K562 (cell line): Measurements from ENCODE around the gene COX4I2. TPM values are rescaled to one million over a fixed set of nuclear protein-coding genes. Genes with fewer than 3 reads are reported as not detected.

Experiments used
- ATF1 ChIP-seq, 2 experiments: fragments of 450-650 bp in 1 of 2; IDR thresholded peaks; 2 replicates each; pipeline ENCODE4 v1.6.1; 2016; ENCODE audit warnings: missing compliant biosample characterization in 1 of 2, missing genetic modification characterization in 1 of 2
- DMBX1 ChIP-seq: fragments of 250-450 bp; sonication (Bioruptor Pico); IDR thresholded peaks from 2 replicates; pipeline ENCODE4 v1.8.0; 2022; ENCODE audit warnings: inconsistent platforms, mild to moderate bottlenecking, moderate library complexity, borderline replicate concordance
- ELF1 ChIP-seq: fragments of 200-800 bp; sonication (Bioruptor generic); IDR thresholded peaks from 2 replicates; pipeline ENCODE4 v1.6.1; 2016; ENCODE audit warnings: missing genetic modification characterization, missing compliant biosample characterization
- HDAC3 ChIP-seq: fragments of 450-650 bp; IDR thresholded peaks from 2 replicates; pipeline ENCODE4 v1.6.1; 2018; ENCODE audit warnings: borderline replicate concordance, mild to moderate bottlenecking, moderate library complexity; ENCODE audit not compliant: partially characterized antibody
- HMG20A ChIP-seq: fragments of 450-650 bp; formaldehyde crosslinking; conservative IDR thresholded peaks from 2 replicates; pipeline ENCODE4 v1.4.0; 2020; ENCODE audit warnings: mild to moderate bottlenecking, mixed read lengths
- NBN ChIP-seq: fragments of 450-650 bp; IDR thresholded peaks from 2 replicates; pipeline ENCODE4 v1.6.1; 2016; ENCODE audit warnings: low read depth, mild to moderate bottlenecking
- POLR2B ChIP-seq: fragments of 450-650 bp; IDR thresholded peaks from 2 replicates; pipeline ENCODE4 v1.6.1; 2018; ENCODE audit warnings: low read depth; ENCODE audit not compliant: partially characterized antibody
- SMARCB1 ChIP-seq: IDR thresholded peaks from 2 replicates; pipeline ENCODE4 v1.6.1; 2011; ENCODE audit warnings: improper control_type of control experiment, low read depth; ENCODE audit not compliant: insufficient read length
- SREBF2 ChIP-seq: sonication (generic); formaldehyde crosslinking; IDR thresholded peaks from 2 replicates; pipeline ENCODE4 v1.4.0; 2020; ENCODE audit warnings: mild to moderate bottlenecking, missing genetic modification reagents
- ZNF175 ChIP-seq: fragments of 200-800 bp; sonication (Bioruptor generic); IDR thresholded peaks from 2 replicates; pipeline ENCODE4 v1.6.1; 2016; ENCODE audit warnings: low read depth, mild to moderate bottlenecking, missing genetic modification characterization, missing compliant biosample characterization
- polyA plus RNA-seq, 8 experiments: library from polyadenylated mRNA; depleted of rRNA in 4 of 8; stranded (reverse) in 5 of 8; unstranded in 3 of 8; fragments of >200 nt; fragmentation: Nextera tagmentation in 2 of 8; fragmentation: Illumina TruSeq in 1 of 8; extraction: Ambion mirVana in 2 of 8; extraction: Trizol in 1 of 8; gene quantifications; 2 replicates each; pipeline versions ENCODE4 v1.2.1 to v1.2.3, GENCODE V29; 2011 to 2014; ENCODE audit warnings: inconsistent platforms in 1 of 8, missing spikeins in 1 of 8
- total RNA-seq, 7 experiments: library from RNA; depleted of rRNA in 6 of 7; stranded (reverse); fragments of >200 nt in 6 of 7; fragmentation: Illumina TruSeq in 2 of 7; extraction: Trizol in 2 of 7; gene quantifications; 2 replicates each; pipeline versions ENCODE4 v1.2.1 to v1.2.3, GENCODE V29; 2011 to 2021; ENCODE audit warnings: low replicate concordance in 1 of 7
- TF ChIP-seq, protein P1 (sequence below): fragments of 450-650 bp; IDR thresholded peaks from 2 replicates; pipeline ENCODE4 v1.6.1; 2016; ENCODE audit warnings: antibody characterized with exemption
- TF ChIP-seq, protein P2 (sequence below): IDR thresholded peaks from 2 replicates; pipeline ENCODE4 v1.6.1; 2016; ENCODE audit warnings: missing genetic modification characterization, missing compliant biosample characterization
- TF ChIP-seq, protein P3 (sequence below): sonication (generic); formaldehyde crosslinking; IDR thresholded peaks from 2 replicates; pipeline ENCODE4 v1.9.0; 2022; ENCODE audit warnings: mild to moderate bottlenecking, missing genetic modification reagents
- TF ChIP-seq, protein P4 (sequence below), 2 experiments: fragments of 450-650 bp in 1 of 2; sonication (generic) in 1 of 2; formaldehyde crosslinking in 1 of 2; IDR thresholded peaks; 2 replicates each; pipeline versions ENCODE4 v1.7.1 to v1.9.0; 2016 to 2022; ENCODE audit warnings: inconsistent platforms in 1 of 2, mild to moderate bottlenecking in 1 of 2, missing genetic modification reagents in 1 of 2

The COX4I2 gene
- total and polyA plus RNA-seq, 9 of the 15 experiments (the other 6 are each of a cell fraction or from before 2014, with no cell fraction given) = not detected

DNA sequence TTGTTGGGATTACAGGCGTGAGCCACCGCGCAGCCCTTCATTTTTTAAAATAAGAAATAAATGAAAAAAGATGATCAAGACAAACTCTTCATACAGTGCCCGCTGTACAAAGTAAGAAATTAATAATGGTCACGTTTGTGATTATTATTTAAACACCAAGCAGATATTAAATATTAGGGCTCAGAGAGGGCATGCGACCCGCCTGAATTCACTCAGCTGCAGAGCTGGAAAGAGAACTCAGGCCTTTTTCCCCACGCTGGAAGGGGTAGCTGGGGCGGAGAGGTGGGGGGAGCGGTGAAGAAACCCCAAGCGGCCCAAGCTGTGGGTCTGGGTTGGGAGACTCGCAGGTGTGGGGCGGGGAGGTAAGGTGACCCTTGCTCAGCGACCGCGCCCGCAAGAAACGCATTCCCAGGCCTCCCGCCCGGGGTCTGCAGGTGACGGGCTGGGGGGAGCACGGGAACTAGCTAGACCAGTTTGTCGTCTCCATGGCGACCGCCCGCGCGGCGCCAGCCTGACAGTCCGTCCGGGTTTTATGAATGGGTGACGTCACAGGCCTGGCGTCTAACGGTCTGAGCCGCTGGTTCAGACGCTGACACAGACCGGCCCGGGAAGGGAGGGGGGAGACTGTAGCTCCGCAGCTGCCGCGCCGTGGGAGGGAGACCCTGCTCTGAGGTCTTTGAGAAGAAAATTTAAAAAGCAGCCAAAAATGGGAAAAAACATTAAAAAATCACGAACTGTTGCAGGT lies 33.7 kb upstream of the COX4I2 start (continued):
- TF ChIP-seq, protein P1, sequence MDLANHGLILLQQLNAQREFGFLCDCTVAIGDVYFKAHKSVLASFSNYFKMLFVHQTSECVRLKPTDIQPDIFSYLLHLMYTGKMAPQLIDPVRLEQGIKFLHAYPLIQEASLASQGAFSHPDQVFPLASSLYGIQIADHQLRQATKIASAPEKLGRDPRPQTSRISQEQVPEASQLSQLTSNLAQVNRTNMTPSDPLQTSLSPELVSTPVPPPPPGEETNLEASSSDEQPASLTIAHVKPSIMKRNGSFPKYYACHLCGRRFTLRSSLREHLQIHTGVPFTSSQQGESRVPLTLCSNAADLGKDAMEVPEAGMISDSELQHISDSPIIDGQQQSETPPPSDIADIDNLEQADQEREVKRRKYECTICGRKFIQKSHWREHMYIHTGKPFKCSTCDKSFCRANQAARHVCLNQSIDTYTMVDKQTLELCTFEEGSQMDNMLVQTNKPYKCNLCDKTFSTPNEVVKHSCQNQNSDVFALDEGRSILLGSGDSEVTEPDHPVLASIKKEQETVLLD = peak; percentile 9; the same call in 1 of the 2 replicates
- TF ChIP-seq HDAC3 = peak; percentile 36
- TF ChIP-seq, protein P2, sequence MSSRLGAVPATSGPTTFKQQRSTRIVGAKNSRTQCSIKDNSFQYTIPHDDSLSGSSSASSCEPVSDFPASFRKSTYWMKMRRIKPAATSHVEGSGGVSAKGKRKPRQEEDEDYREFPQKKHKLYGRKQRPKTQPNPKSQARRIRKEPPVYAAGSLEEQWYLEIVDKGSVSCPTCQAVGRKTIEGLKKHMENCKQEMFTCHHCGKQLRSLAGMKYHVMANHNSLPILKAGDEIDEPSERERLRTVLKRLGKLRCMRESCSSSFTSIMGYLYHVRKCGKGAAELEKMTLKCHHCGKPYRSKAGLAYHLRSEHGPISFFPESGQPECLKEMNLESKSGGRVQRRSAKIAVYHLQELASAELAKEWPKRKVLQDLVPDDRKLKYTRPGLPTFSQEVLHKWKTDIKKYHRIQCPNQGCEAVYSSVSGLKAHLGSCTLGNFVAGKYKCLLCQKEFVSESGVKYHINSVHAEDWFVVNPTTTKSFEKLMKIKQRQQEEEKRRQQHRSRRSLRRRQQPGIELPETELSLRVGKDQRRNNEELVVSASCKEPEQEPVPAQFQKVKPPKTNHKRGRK = no peak
- TF ChIP-seq POLR2B = peak; percentile 45
- peak; percentile 38 for TF ChIP-seq SMARCB1
- TF ChIP-seq, protein P3, sequence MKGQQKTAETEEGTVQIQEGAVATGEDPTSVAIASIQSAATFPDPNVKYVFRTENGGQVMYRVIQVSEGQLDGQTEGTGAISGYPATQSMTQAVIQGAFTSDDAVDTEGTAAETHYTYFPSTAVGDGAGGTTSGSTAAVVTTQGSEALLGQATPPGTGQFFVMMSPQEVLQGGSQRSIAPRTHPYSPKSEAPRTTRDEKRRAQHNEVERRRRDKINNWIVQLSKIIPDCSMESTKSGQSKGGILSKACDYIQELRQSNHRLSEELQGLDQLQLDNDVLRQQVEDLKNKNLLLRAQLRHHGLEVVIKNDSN (CRISPR knock-in tag) = no peak
- TF ChIP-seq ATF1 (CRISPR knock-in tag; IDR thresholded peaks at IDR 0.05) = peak; percentile 73
- TF ChIP-seq ATF1 (tag; IDR thresholded peaks at IDR 0.05) = peak; percentile 99
- peak; percentile 97 for TF ChIP-seq NBN
- no peak for TF ChIP-seq ZNF175 (CRISPR knock-in tag)
- no peak for TF ChIP-seq HMG20A
- no peak for TF ChIP-seq DMBX1
- no peak for TF ChIP-seq SREBF2
- TF ChIP-seq, protein P4, sequence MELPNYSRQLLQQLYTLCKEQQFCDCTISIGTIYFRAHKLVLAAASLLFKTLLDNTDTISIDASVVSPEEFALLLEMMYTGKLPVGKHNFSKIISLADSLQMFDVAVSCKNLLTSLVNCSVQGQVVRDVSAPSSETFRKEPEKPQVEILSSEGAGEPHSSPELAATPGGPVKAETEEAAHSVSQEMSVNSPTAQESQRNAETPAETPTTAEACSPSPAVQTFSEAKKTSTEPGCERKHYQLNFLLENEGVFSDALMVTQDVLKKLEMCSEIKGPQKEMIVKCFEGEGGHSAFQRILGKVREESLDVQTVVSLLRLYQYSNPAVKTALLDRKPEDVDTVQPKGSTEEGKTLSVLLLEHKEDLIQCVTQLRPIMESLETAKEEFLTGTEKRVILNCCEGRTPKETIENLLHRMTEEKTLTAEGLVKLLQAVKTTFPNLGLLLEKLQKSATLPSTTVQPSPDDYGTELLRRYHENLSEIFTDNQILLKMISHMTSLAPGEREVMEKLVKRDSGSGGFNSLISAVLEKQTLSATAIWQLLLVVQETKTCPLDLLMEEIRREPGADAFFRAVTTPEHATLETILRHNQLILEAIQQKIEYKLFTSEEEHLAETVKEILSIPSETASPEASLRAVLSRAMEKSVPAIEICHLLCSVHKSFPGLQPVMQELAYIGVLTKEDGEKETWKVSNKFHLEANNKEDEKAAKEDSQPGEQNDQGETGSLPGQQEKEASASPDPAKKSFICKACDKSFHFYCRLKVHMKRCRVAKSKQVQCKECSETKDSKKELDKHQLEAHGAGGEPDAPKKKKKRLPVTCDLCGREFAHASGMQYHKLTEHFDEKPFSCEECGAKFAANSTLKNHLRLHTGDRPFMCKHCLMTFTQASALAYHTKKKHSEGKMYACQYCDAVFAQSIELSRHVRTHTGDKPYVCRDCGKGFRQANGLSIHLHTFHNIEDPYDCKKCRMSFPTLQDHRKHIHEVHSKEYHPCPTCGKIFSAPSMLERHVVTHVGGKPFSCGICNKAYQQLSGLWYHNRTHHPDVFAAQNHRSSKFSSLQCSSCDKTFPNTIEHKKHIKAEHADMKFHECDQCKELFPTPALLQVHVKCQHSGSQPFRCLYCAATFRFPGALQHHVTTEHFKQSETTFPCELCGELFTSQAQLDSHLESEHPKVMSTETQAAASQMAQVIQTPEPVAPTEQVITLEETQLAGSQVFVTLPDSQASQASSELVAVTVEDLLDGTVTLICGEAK (IDR thresholded peaks at IDR 0.05) = no peak
- TF ChIP-seq, protein P4 (CRISPR knock-in tag; IDR thresholded peaks at IDR 0.05) = no peak
- no peak for TF ChIP-seq ELF1
